T-helper 1 cell treated with Interleukin-12 subunit alpha and Interleukin-12 subunit beta and Interleukin-4 antibody, amounts not matched to agents 30 μg/mL and 1 μg/mL, for 36 hours (primary cell): Measurements from ENCODE around the gene UAP1.
"Not testable (repeated sequence)": the region's sequence is repeated elsewhere in the genome, so short reads cannot be mapped to it uniquely, and the experiment has no call there.

Experiments used
- H3K27ac Mint-ChIP-seq: one replicate; pipeline ENCODE4 v1.8.0; 2021; ENCODE audit warnings: mild to moderate bottlenecking, mixed read lengths
- H3K27me3 Mint-ChIP-seq: one replicate; pipeline ENCODE4 v1.8.0; 2021; ENCODE audit warnings: low read depth, mixed read lengths
- H3K36me3 Mint-ChIP-seq: one replicate; pipeline ENCODE4 v1.8.0; 2021; ENCODE audit warnings: low read depth, mixed read lengths
- H3K4me1 Mint-ChIP-seq: one replicate; pipeline ENCODE4 v1.8.0; 2021; ENCODE audit warnings: low read depth, mixed read lengths
- H3K4me3 Mint-ChIP-seq: one replicate; pipeline ENCODE4 v1.8.0; 2021; ENCODE audit warnings: mild to moderate bottlenecking, moderate library complexity, mixed read lengths
- H3K9me3 Mint-ChIP-seq: one replicate; pipeline ENCODE4 v1.8.0; 2021; ENCODE audit warnings: mixed read lengths

Gene UAP1

GRCh38 chr1:162578936-162579335 lies 17.4 kb downstream of the UAP1 start:
- peaks cover 10% of the 10 kb centered on the region for H3K36me3 Mint-ChIP-seq
- H3K4me1 Mint-ChIP-seq, result no peaks in the 10 kb centered on the region
- no peak overlapping the region for H3K27ac Mint-ChIP-seq
- H3K9me3 Mint-ChIP-seq, result no peaks in the 10 kb centered on the region
- no peaks in the 10 kb centered on the region for H3K27me3 Mint-ChIP-seq
- no peak overlapping the region for H3K4me3 Mint-ChIP-seq

DNA sequence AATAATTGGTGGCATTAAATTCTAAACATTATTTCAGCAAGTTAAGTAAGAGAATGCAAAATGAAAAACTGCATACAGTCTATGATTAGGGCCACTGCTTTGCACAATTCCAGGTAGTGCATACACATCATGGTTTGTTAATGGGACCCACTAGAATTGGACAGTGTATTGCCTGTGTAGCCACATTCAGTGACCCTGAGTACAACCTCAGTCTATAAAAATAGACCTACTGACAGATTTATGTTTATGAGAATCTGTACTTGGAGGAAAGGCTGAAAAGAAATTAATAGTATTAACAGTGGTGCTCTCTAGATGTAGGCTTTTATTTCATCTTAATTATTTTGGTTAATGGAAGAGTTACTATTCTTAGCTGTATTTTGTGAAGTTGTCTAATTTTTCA lies 18.8 kb downstream of the UAP1 start:
- Mint-ChIP-seq H3K27me3 (no peaks in the 10 kb centered on the region), H3K4me1 (no peaks in the 10 kb centered on the region), H3K4me3 (no peak overlapping the region), H3K27ac (no peak overlapping the region), H3K36me3 (peaks cover 10% of the 10 kb centered on the region), H3K9me3 (no peaks in the 10 kb centered on the region)

- H3K27me3 Mint-ChIP-seq, H3K4me1 Mint-ChIP-seq, H3K9me3 Mint-ChIP-seq, H3K27ac Mint-ChIP-seq, H3K4me3 Mint-ChIP-seq: not testable (repeated sequence)
- H3K36me3 Mint-ChIP-seq, result peaks cover 13% of the 10 kb centered on the region
These were observed 21.4 kb downstream of the UAP1 start for GRCh38 chr1:162582901-162583300.

GRCh38 chr1:162585101-162585500 lies 23.6 kb downstream of the UAP1 start:
- H3K36me3 Mint-ChIP-seq, result peaks cover 21% of the 10 kb centered on the region
- not testable (repeated sequence) for H3K4me1 Mint-ChIP-seq, H3K4me3 Mint-ChIP-seq, H3K9me3 Mint-ChIP-seq, H3K27ac Mint-ChIP-seq, H3K27me3 Mint-ChIP-seq

DNA sequence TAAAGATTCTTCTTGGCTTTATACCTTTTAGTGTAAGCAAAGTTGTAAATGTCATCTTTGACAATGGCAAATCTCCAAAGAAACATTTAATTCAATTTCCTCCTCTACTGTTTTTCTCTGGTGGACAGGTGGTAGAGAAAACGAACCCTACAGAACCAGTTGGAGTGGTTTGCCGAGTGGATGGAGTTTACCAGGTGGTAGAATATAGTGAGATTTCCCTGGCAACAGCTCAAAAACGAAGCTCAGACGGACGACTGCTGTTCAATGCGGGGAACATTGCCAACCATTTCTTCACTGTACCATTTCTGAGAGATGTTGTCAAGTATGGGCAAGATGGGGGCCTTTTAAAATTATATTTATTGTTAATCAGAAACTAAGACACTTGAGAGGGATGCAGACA lies 25.8 kb downstream of the UAP1 start:
- Mint-ChIP-seq H3K27ac (no peak overlapping the region), H3K27me3 (no peaks in the 10 kb centered on the region), H3K4me3 (no peak overlapping the region), H3K9me3 (no peaks in the 10 kb centered on the region), H3K4me1 (peaks cover 3% of the 10 kb centered on the region), H3K36me3 (peaks cover 16% of the 10 kb centered on the region)

DNA sequence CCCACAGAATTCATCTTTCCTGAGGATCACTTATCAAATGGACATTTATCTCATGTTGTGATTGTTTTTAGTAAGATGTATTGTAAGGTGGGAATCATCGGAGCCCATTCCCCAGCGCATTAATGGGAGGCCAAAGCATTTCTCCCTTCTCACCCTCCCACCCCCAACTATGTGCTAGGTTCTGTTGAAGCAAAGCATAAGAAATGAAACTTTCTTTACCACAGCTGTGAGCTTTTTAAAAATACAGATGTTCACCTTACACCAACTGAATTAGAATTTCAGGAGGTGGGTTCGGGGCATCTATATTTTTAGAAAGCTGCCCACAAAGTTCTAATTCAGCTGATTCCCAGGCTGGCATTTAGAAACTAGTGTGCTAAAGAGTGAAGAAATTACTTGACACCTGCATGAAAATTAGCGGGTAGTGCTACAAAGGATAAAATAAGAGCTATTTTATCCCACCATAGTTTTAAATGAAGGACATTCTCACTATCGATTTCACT lies 26.3 kb downstream of the UAP1 start:
- Mint-ChIP-seq H3K27ac (no peak overlapping the region), H3K9me3 (no peaks in the 10 kb centered on the region), H3K36me3 (peaks cover 16% of the 10 kb centered on the region), H3K27me3 (no peaks in the 10 kb centered on the region), H3K4me1 (peaks cover 3% of the 10 kb centered on the region), H3K4me3 (no peak overlapping the region)

DNA sequence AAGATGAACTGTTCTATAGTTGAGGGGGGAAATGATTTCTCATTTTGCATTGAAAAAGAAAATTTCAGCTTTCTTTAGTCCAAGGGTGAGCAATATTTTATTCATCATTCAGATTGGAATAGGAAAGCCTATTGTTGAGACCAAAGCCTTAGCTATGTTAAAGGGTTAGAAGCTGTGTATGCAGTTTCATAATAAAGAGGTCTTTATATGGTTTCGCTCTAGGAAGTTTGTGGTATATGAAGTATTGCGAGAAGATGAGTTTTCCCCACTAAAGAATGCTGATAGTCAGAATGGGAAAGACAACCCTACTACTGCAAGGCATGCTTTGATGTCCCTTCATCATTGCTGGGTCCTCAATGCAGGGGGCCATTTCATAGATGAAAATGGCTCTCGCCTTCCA lies 28.6 kb downstream of the UAP1 start:
- peaks cover 3% of the 10 kb centered on the region for H3K4me1 Mint-ChIP-seq
- H3K9me3 Mint-ChIP-seq, result no peaks in the 10 kb centered on the region
- H3K4me3 Mint-ChIP-seq, result no peak overlapping the region
- H3K36me3 Mint-ChIP-seq, result peaks cover 19% of the 10 kb centered on the region
- H3K27ac Mint-ChIP-seq, result no peak overlapping the region
- no peaks in the 10 kb centered on the region for H3K27me3 Mint-ChIP-seq

DNA sequence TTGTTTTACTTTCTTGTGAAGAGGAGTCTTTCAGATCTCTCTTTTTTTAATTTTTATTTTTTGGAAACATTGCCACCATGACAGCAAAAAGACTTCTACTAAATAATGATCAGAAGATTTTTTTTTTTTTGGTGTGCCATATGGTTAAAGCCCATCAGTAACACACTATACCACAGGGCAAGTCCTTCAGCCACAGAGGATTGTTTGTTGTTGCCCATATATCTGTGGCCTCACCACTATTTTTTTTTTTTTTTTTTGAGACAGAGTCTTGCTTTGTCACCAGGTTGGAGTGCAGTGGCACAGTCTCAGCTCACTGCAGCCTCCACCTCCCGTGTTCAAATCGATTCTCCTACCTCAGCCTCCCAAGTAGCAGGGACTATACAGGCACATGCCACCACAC lies 29.2 kb downstream of the UAP1 start:
- Mint-ChIP-seq H3K27me3 (no peaks in the 10 kb centered on the region), H3K36me3 (peaks cover 19% of the 10 kb centered on the region), H3K4me1 (peaks cover 3% of the 10 kb centered on the region)

DNA sequence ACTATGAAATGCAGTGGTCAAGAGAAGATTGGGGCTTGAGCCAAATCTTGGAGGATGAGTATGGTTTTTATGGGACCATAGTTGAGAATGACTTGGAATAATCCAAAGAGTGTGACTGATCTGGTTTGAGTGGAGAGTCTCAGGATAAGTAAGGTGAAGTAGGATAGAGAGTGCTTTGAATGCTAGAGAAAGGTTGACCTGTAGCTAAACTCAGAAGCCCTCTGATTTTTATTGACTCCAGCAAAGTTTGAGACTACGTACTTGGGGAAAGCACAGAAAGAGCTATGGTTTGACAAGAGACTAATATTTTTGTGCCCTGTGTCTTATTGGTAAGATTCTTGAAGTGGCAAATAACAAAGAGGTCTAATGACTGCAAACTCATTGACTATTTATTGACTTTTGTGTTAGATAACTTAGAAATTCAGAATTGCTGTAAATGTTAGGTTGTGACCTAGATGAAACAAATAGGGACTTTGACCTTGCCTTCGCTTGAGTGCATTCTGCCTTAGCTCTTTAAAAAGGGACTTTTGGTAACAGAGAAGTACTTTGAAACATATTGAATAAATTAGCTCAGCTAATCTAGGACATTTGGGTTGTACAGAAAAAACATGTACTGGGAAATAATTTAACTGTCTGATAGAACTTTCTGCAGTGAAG lies 35.1 kb downstream of the UAP1 start:
- no peak overlapping the region for H3K4me3 Mint-ChIP-seq
- no peaks in the 10 kb centered on the region for H3K9me3 Mint-ChIP-seq
- H3K27ac Mint-ChIP-seq, result no peak overlapping the region
- no peaks in the 10 kb centered on the region for H3K27me3 Mint-ChIP-seq
- peaks cover 15% of the 10 kb centered on the region for H3K36me3 Mint-ChIP-seq
- no peaks in the 10 kb centered on the region for H3K4me1 Mint-ChIP-seq

More for the DNA sequence above, 29.2 kb downstream of the UAP1 start:
- no peaks in the 10 kb centered on the region for H3K9me3 Mint-ChIP-seq
- H3K27ac Mint-ChIP-seq, result no peak overlapping the region
- H3K4me3 Mint-ChIP-seq, result no peak overlapping the region

DNA sequence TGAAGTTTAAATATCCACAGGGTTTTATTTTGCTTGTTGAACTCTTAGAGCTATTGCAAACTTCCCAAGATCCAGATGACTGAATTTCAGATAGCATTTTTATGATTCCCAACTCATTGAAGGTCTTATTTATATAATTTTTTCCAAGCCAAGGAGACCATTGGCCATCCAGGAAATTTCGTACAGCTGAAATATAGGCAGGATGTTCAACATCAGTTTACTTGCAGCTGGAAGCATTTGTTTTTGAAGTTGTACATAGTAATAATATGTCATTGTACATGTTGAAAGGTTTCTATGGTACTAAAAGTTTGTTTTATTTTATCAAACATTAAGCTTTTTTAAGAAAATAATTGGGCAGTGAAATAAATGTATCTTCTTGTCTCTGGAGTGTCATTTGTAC lies 37.9 kb downstream of the UAP1 start:
- Mint-ChIP-seq H3K9me3 (no peaks in the 10 kb centered on the region), H3K36me3 (peaks cover 12% of the 10 kb centered on the region)

GRCh38 chr1:162603117-162603516 lies 41.6 kb downstream of the UAP1 start:
- peaks cover 12% of the 10 kb centered on the region for H3K36me3 Mint-ChIP-seq
- H3K4me3 Mint-ChIP-seq, H3K27ac Mint-ChIP-seq, H3K9me3 Mint-ChIP-seq, H3K27me3 Mint-ChIP-seq, H3K4me1 Mint-ChIP-seq: not testable (repeated sequence)

More for the DNA sequence above, 37.9 kb downstream of the UAP1 start:
- no peaks in the 10 kb centered on the region for H3K27me3 Mint-ChIP-seq
- no peak overlapping the region for H3K4me3 Mint-ChIP-seq
- H3K4me1 Mint-ChIP-seq, result no peaks in the 10 kb centered on the region
- H3K27ac Mint-ChIP-seq, result no peak overlapping the region

GRCh38 chr1:162605225-162605927 lies 43.9 kb downstream of the UAP1 start:
- H3K27ac Mint-ChIP-seq, result no peak overlapping the region
- peaks cover 9% of the 10 kb centered on the region for H3K36me3 Mint-ChIP-seq
- no peaks in the 10 kb centered on the region for H3K9me3 Mint-ChIP-seq
- no peaks in the 10 kb centered on the region for H3K4me1 Mint-ChIP-seq
- H3K27me3 Mint-ChIP-seq, result no peaks in the 10 kb centered on the region
- H3K4me3 Mint-ChIP-seq, result no peak overlapping the region

DNA sequence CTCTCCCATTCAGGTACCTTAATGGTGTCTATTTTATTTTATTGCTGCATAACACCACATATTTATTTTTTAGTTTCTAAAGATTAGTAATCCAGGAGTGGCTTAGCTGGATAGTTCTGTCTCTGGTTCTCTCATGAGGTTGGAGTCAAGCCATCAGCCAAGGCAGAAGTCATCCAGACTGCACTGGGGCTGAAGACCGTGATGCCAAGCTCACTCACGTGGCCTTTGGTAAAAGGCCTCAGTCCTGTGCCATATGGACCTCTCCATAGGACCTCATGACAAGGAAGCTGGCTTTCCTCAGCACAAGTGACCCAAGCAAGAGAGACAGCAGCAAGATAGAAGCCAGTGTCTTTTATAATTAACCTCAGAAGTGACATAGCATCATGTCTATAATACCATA lies 47.8 kb downstream of the UAP1 start:
- no peak overlapping the region for H3K4me3 Mint-ChIP-seq
- H3K27ac Mint-ChIP-seq, result no peak overlapping the region
- H3K4me1 Mint-ChIP-seq, result no peaks in the 10 kb centered on the region
- no peaks in the 10 kb centered on the region for H3K27me3 Mint-ChIP-seq
- H3K9me3 Mint-ChIP-seq, result no peaks in the 10 kb centered on the region
- no peaks in the 10 kb centered on the region for H3K36me3 Mint-ChIP-seq

GRCh38 chr1:162612606-162613400 lies 51.3 kb downstream of the UAP1 start:
- peaks cover 4% of the 10 kb centered on the region for H3K27me3 Mint-ChIP-seq
- H3K27ac Mint-ChIP-seq, result no peak overlapping the region
- no peaks in the 10 kb centered on the region for H3K4me1 Mint-ChIP-seq
- peaks cover 16% of the 10 kb centered on the region for H3K9me3 Mint-ChIP-seq
- peaks cover 2% of the 10 kb centered on the region for H3K36me3 Mint-ChIP-seq
- H3K4me3 Mint-ChIP-seq, result no peak overlapping the region

DNA sequence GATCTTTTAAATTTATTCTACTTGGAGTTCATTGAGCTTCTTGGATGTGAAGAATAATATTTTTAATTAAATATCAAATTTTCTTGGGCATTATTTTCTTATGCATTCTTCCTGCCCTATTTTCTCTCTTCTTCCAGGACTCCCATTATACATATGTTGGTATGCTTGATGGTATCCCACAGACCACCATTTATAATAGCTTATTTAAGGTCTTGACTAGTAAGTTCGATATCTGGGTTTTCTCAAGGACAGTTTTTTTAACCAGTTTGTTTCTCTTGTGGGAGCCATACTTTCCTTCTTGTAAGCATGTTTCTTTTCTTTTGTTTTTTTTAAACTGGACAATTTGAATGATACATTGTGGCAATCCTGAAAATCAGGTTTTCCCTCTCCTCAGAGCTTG lies 55.3 kb downstream of the UAP1 start:
- Mint-ChIP-seq H3K27me3 (peaks cover 4% of the 10 kb centered on the region), H3K4me1 (no peaks in the 10 kb centered on the region), H3K36me3 (peaks cover 2% of the 10 kb centered on the region), H3K4me3 (no peak overlapping the region), H3K27ac (no peak overlapping the region), H3K9me3 (peaks cover 19% of the 10 kb centered on the region)
